Keratinocyte (primary cell): Measurements from ENCODE around the gene CMPK2.

Experiments
- CTCF ChIP-seq, 3 experiments: IDR thresholded peaks in 1 of 3; conservative IDR thresholded peaks in 1 of 3; optimal IDR thresholded peaks in 1 of 3; 2 replicates in 2 of 3; 3 replicates in 1 of 3; pipeline versions ENCODE3 to v1.5.1; 2011; ENCODE audit warnings: low read length in 3 of 3, mild to moderate bottlenecking in 3 of 3, moderate library complexity in 2 of 3, control low read depth in 1 of 3, inconsistent platforms in 1 of 3; ENCODE audit not compliant: insufficient read depth in 2 of 3; ENCODE audit errors: extremely low read depth in 1 of 3
- EZH2 ChIP-seq: IDR thresholded peaks from one replicate; pipeline ENCODE4 v1.6.1; 2012; ENCODE audit warnings: inconsistent platforms, mild to moderate bottlenecking, low read length, moderate library complexity

- TF ChIP-seq CTCF (optimal IDR thresholded peaks at IDR 0.05 in 1 of 3, IDR thresholded peaks at IDR 0.05 in 1 of 3, conservative IDR thresholded peaks at IDR 0.05 in 1 of 3; ENCODE audit: extremely low read depth in 1 of 3, insufficient read depth in 2 of 3, low read length in 3 of 3): peak; percentile 37 to 61 (median 59)
- TF ChIP-seq EZH2: no peak
Measured at GRCh38 chr2:6826081-6826913, 39.4 kb downstream of the CMPK2 start.
